Choroid plexus epithelial cell (primary cell): ENCODE measurements around the gene DENND5B.

Experiments
- DNase-seq: peaks from one replicate; pipeline ENCODE4 v3.0.0-alpha.2; 2010; ENCODE audit warnings: low read depth
- H3K4me3 ChIP-seq: 2 replicates; pipeline ENCODE4 v1.5.1; 2011; ENCODE audit warnings: low read depth, mild to moderate bottlenecking, control low read depth, low read length, moderate library complexity
- CTCF ChIP-seq: conservative IDR thresholded peaks from 2 replicates; pipeline ENCODE4 v1.5.1; 2011; ENCODE audit warnings: low read depth, mild to moderate bottlenecking, control low read depth, inconsistent platforms, low read length, moderate library complexity

The DENND5B gene

GRCh38 chr12:31605531-31605930, 14.6 kb upstream of the DENND5B start:
- no peak for DNase-seq
- H3K4me3 ChIP-seq: no peak overlapping the region
- no peak for TF ChIP-seq CTCF

GRCh38 chr12:31603546-31604009, 12.6 kb upstream of the DENND5B start:
- no peak overlapping the region for H3K4me3 ChIP-seq
- DNase-seq: no peak
- no peak for TF ChIP-seq CTCF

GRCh38 chr12:31600750-31601149, 9.8 kb upstream of the DENND5B start:
- no peak for DNase-seq
- no peak overlapping the region for H3K4me3 ChIP-seq
- TF ChIP-seq CTCF: no peak

- TF ChIP-seq CTCF: no peak
- no peak overlapping the region for H3K4me3 ChIP-seq
Observed at GRCh38 chr12:31600252-31600651, 9.3 kb upstream of the DENND5B start.

GRCh38 chr12:31599053-31599452, 8.1 kb upstream of the DENND5B start:
- no peak for TF ChIP-seq CTCF
- DNase-seq: no peak
- H3K4me3 ChIP-seq: no peak overlapping the region

More at GRCh38 chr12:31600252-31600651, 9.3 kb upstream of the DENND5B start:
- DNase-seq: no peak

GRCh38 chr12:31597066-31597465, 6.1 kb upstream of the DENND5B start:
- H3K4me3 ChIP-seq: no peak overlapping the region
- TF ChIP-seq CTCF: no peak
- no peak for DNase-seq

GRCh38 chr12:31594681-31595080, 3.7 kb upstream of the DENND5B start:
- no peak for TF ChIP-seq CTCF
- H3K4me3 ChIP-seq: no peak overlapping the region
- DNase-seq: no peak
